ENCODE measurements around the gene CRADD. TPM values are rescaled to one million over a fixed set of nuclear protein-coding genes. Genes with fewer than 3 reads are reported as not detected.

Gene CRADD
- total RNA-seq, 4 donors from 2014 or later = 43.7 to 76.1 (median 51.0) TPM

- peaks cover 38 to 40% of the 10 kb centered on the region in 2 donors for H3K4me1 ChIP-seq
Measured at GRCh38 chr12:93825501-93825888, 148.3 kb downstream of the CRADD start.

DNA sequence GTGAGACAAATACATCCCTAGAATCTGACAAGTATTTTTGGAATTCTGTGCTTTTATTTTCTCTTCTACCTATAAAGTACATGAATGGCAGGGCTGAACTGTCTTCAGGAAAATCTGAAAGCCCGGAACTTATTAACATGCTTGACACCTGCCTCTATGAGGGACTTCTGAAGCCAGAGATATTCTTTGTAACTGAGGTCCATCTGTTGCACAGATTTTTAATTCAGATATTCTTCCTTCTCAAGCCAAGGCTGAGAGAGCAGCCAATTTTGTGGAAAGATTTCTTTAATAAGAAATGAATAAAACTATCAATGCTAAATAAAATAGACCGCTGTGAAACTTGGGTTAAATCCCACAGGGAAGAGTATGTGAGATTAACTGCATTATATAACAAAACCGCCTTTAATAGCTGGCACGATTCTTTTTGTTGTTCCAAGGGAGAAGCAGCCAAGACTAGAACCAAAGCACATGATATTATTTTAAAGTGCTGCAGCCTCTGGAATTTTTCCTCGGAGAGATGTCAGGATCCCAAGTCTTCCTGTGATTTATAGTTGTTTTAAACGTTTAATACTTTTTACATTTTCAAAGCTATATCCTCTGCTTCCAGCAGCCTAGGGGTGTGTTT is 148.9 kb downstream of the CRADD start:
- Histone ChIP-seq H3K36me3 (no peaks in the 10 kb centered on the region), H3K9me3 (no peaks in the 10 kb centered on the region), H3K4me3 (replicated peaks in 1 of 3) (no peak overlapping the region), H3K27ac (peak overlapping the region; percentile 31 to 58 (median 53)), H3K4me1 (peaks cover 38 to 40% of the 10 kb centered on the region in 2 donors), H3K27me3 (no peaks in the 10 kb centered on the region)
- 30 to 32% methylated on average over 6 of the region's 6 CpGs for WGBS, 2 donors
- intact Hi-C loops (cut with DNase I) = no loop called here
- no peak for DNase-seq
- TF ChIP-seq, protein P1, sequence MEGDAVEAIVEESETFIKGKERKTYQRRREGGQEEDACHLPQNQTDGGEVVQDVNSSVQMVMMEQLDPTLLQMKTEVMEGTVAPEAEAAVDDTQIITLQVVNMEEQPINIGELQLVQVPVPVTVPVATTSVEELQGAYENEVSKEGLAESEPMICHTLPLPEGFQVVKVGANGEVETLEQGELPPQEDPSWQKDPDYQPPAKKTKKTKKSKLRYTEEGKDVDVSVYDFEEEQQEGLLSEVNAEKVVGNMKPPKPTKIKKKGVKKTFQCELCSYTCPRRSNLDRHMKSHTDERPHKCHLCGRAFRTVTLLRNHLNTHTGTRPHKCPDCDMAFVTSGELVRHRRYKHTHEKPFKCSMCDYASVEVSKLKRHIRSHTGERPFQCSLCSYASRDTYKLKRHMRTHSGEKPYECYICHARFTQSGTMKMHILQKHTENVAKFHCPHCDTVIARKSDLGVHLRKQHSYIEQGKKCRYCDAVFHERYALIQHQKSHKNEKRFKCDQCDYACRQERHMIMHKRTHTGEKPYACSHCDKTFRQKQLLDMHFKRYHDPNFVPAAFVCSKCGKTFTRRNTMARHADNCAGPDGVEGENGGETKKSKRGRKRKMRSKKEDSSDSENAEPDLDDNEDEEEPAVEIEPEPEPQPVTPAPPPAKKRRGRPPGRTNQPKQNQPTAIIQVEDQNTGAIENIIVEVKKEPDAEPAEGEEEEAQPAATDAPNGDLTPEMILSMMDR (IDR thresholded peaks at IDR 0.05) = no peak
- no peak for TF ChIP-seq POLR2A (IDR thresholded peaks at IDR 0.05)

More at GRCh38 chr12:93825501-93825888, 148.3 kb downstream of the CRADD start:
- Histone ChIP-seq H3K27me3 (no peaks in the 10 kb centered on the region), H3K9me3 (no peaks in the 10 kb centered on the region), H3K36me3 (no peaks in the 10 kb centered on the region), H3K4me3 (replicated peaks in 1 of 3) (no peak overlapping the region), H3K27ac (peak overlapping the region; percentile 9 to 58 (median 53))
- intact Hi-C loops (cut with DNase I) = no loop called here
- TF ChIP-seq, protein P1 (IDR thresholded peaks at IDR 0.05) = no peak
- TF ChIP-seq POLR2A (IDR thresholded peaks at IDR 0.05) = no peak
- no peak for DNase-seq
- 65 to 83% methylated on average over 3 of the region's 3 CpGs for WGBS, 2 donors

DNA sequence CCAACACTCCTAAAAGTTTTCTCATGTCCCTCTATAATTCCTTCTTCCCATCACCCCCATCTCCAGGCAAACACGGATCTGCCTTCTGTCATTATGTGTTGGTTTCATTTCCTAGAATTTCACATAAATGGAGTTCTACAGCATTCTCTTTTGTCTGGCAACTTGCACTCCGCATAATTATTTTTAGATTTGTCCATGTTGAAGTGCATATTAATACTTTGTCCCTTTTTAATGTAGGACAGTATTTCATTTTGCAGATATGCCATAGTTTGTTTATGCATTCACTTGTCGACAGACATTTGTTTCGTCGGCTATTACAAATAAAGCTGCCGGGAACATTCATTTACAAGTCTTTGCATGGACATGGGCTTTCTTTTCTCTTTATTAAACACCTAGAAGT is 150.0 kb downstream of the CRADD start:
- no peak overlapping the region for H3K27ac ChIP-seq
- H3K4me1 ChIP-seq = peaks cover 38 to 40% of the 10 kb centered on the region in 2 donors
- intact Hi-C loops (cut with DNase I) = no loop called here
- no peak for DNase-seq
- 80 to 82% methylated on average over 6 of the region's 6 CpGs for WGBS, 2 donors
- no peaks in the 10 kb centered on the region for H3K36me3 ChIP-seq
- no peaks in the 10 kb centered on the region for H3K9me3 ChIP-seq
- TF ChIP-seq, protein P1 (IDR thresholded peaks at IDR 0.05) = no peak
- TF ChIP-seq POLR2A (IDR thresholded peaks at IDR 0.05) = no peak
- H3K27me3 ChIP-seq = no peaks in the 10 kb centered on the region
- no peak overlapping the region for H3K4me3 ChIP-seq (replicated peaks in 1 of 3)

DNA sequence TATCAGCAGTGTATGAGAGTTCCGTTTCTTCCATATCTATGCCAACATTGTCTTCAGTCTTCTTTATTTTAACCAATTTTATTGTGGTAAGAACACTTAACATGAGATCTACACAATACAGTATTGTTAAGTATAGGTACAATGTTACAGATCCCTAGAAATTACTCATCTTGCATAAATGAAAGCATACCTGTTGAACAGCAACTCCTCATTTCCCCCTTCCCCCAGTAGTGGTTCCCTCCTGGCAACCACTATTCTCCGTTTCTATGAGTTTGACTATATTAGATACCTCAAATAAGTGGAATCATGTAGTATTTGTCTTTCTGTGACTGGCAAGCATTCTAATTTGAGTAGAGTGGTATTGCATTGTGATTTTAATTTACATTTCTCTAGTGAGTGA is 150.5 kb downstream of the CRADD start:
- Histone ChIP-seq H3K4me1 (peaks cover 38 to 40% of the 10 kb centered on the region in 2 donors), H3K9me3 (no peaks in the 10 kb centered on the region), H3K27me3 (no peaks in the 10 kb centered on the region), H3K27ac (no peak overlapping the region), H3K4me3 (replicated peaks in 1 of 3) (no peak overlapping the region), H3K36me3 (no peaks in the 10 kb centered on the region)
- TF ChIP-seq, protein P1 (IDR thresholded peaks at IDR 0.05) = no peak
- TF ChIP-seq POLR2A (IDR thresholded peaks at IDR 0.05) = no peak
- intact Hi-C loops (cut with DNase I) = no loop called here
- no peak for DNase-seq
- 97 to 98% methylated on average over 2 of the region's 2 CpGs for WGBS, 2 donors

DNA sequence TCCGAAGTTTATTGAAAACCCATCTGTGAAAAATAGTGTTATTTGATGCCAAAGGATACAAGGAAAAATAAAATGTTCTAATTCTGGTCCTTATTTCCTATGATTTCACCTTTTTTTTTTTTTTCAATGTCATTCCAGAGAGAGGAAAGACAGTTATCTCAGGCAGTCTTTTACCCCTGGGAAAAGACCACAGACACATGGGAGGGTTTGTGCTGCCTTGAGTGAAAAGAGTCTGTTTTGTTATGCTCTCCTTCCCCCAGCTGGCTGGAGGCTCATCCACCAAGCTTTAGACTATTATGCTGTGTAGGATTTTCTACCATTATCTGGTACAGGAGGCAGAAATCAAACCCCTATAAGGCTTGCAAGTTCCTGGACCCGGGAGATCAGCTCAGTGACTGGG is 151.8 kb downstream of the CRADD start:
- 72% methylated on average over 2 of the region's 2 CpGs for WGBS, 2 donors
- H3K27ac ChIP-seq = no peak overlapping the region
- H3K4me3 ChIP-seq (replicated peaks in 1 of 3) = no peak overlapping the region
- TF ChIP-seq, protein P1 (IDR thresholded peaks at IDR 0.05) = no peak
- TF ChIP-seq POLR2A (IDR thresholded peaks at IDR 0.05) = no peak
- no peaks in the 10 kb centered on the region for H3K9me3 ChIP-seq
- no peaks in the 10 kb centered on the region for H3K27me3 ChIP-seq
- intact Hi-C loops (cut with DNase I) = no loop called here
- DNase-seq = no peak
- H3K4me1 ChIP-seq = peaks cover 28 to 29% of the 10 kb centered on the region in 2 donors
- H3K36me3 ChIP-seq = no peaks in the 10 kb centered on the region

All from thyroid gland (tissue), 4 donors.